ENCODE results near the gene WARS2. TPM values are rescaled to one million over a fixed set of nuclear protein-coding genes. Genes with fewer than 3 reads are reported as not detected.

WARS2 gene
- total RNA-seq, 1 donor, result 19.9 TPM

- DNase-seq (ENCODE audit: low read depth in 2 of 3, low spot score in 2 of 3), result no peak
Measured at GRCh38 chr1:119038363-119038762, 102.1 kb downstream of the WARS2 start.

DNA sequence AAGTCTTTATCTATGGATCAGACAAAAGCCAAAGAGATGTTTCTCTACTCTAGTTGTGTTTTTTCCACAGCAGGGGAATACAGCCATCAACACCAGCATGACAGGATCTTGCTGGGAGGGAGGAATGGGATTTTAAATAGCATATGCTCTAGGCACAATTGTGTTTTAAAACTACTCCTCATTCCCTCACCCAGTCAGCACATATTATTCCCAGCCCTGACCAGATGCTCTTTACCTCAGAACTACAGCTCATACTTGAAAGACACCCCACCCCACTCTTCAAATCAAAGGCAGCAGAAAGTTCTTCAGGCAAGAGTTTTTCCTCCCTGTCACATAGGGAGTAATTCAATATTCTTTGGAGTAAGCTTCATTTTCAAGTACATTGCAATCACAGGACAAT lies 106.1 kb downstream of the WARS2 start:
- no peak for DNase-seq (ENCODE audit: low read depth in 2 of 3, low spot score in 2 of 3)

GRCh38 chr1:119032986-119033385 lies 107.5 kb downstream of the WARS2 start:
- no peak for DNase-seq (ENCODE audit: low read depth in 2 of 3, low spot score in 2 of 3)

DNA sequence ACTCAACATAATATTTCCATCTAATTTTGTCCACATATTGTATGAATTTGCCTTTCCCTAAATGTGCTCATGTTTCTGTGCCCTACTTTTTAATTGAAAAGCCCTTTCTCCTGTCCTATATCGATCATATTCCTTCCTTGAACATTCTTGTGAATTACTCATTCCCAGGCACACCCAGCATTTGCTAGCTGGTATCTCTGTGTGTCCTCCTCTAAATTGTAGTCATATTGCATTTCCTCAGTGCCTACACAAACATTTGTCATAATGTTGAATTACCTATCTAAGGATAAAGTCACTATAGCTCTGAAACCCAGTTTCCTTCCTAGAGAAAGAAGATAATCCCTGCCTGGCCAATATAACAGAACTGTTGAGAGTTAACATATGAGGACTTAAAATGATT lies 112.7 kb downstream of the WARS2 start:
- no peak for DNase-seq (ENCODE audit: low read depth in 2 of 3, low spot score in 2 of 3)

DNA sequence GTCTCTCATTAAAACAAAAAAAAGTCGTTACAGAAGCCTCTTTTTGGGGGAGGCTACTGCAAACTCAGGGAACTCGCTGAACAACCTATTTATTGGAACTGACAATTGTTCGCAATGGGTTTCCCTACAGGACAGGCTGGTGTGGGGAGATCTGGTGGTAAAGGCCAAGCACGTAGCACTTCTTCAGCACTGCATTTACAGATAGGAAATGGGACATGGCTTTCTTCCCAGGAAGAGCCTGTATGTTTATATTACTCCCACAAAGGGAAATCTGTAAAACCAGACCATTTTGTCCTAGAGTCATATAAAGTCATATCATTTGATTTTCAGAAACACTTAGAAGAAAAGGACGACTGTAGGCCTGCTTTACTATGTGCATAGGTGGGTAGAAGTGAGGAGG lies 113.5 kb downstream of the WARS2 start:
- no peak for DNase-seq (ENCODE audit: low read depth in 2 of 3, low spot score in 2 of 3)

- no peak for DNase-seq (ENCODE audit: low read depth in 2 of 3, low spot score in 2 of 3)
Measured at GRCh38 chr1:119015547-119015946, 124.9 kb downstream of the WARS2 start.

DNA sequence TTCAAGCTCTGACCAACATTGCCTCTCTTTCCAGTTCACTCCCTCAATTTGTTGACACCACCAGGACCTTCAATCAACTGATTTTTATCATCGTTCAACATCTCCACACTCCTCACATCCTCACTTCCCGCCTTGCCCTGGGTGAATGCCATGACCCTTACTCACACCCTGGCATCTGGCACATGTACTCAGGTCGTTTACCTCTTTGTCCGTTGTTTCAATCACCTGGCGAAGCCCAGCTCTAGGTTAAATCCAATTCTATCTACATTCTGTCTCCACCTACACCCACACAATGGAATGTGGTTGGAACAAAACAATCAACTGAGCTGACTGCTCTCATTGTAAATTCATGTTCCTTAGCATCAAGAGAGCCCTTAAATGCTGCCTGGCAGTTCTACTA lies 128.1 kb downstream of the WARS2 start:
- no peak for DNase-seq (ENCODE audit: low read depth in 2 of 3, low spot score in 2 of 3)

DNA sequence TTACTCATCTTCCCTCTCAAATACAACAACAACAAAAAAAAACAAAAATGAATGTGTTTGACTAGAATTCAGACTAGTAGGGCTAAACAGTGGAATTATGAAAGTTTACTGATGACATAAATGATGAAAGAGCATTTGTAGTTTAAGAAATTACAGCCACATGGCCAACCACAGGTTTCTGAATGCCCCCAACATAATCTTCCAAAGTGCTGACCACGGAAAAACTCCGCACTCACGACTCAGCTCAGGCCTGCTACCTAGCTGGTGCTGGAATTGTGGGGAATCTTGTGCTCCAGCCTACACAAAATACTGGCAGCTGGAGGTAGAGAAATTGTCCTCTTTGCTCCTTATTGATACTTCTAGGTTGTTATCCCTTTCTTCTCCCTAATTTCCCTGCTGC lies 128.7 kb downstream of the WARS2 start:
- DNase-seq (ENCODE audit: low read depth in 2 of 3, low spot score in 2 of 3), result no peak

GRCh38 chr1:119011116-119011515 lies 129.3 kb downstream of the WARS2 start:
- no peak for DNase-seq (ENCODE audit: low read depth in 2 of 3, low spot score in 2 of 3)

- no peak for DNase-seq (ENCODE audit: low read depth in 2 of 3, low spot score in 2 of 3)
Measured at GRCh38 chr1:119010201-119010600, 130.3 kb downstream of the WARS2 start.

DNA sequence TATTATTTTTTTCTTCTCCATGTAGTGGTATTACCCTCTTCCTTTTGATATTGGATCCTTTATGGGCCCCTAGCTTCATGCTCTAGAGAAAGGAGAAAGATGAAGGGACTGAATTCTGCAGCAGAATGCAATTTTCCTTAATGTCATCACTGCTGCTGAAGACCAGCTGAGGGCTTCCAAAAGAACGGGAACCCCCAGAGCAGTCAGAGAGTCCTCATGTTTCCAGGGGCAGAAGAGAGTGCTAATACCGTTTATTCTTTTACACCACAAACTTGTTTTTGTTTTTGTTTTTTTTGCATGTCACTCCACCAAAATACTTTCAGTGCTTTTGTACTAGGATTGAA lies 131.2 kb downstream of the WARS2 start:
- no peak for DNase-seq (ENCODE audit: low read depth in 2 of 3, low spot score in 2 of 3)

DNA sequence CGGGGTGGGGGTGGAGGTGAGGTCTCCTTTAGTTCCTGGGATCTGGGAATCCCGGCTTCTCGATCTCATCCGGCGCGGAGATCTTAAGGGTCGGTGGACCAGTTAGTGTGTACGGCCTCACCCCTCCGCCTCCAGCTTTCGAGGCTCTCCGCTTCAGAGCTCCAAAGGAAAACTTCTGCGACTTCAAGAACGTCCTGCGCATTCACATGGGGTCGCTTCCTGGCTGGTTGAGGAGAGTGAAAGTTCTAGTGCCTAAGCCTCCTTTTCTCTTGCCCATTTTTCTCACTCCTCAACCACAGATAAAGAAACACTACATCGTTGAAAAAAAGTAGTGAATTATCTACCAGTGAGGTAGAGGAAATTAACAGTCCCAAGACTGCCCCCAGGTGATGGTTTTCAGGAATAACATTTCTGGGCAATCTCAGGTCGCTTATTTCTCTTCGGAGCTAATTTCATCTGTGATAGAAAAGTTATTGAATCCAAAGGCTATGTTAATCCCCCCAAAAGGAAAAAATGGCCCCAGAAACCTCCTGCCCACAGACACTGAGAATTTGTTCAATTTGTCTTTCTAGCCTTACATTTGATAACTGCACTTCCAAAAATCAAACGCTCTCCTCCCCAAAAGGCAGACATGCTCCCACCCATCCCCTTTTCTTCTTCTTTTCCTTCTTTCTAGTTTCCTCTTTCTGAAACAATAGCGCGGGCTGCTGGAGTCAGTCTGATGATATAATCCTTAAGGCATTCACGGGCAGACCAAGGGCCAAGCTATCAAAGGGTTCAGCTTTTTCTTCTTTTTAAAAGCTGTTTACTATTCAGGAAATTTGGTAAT lies 131.8 kb downstream of the WARS2 start:
- DNase-seq (ENCODE audit: low read depth in 2 of 3, low spot score in 2 of 3), result peak in 2 of 3 donors; percentile 62 to 80

DNA sequence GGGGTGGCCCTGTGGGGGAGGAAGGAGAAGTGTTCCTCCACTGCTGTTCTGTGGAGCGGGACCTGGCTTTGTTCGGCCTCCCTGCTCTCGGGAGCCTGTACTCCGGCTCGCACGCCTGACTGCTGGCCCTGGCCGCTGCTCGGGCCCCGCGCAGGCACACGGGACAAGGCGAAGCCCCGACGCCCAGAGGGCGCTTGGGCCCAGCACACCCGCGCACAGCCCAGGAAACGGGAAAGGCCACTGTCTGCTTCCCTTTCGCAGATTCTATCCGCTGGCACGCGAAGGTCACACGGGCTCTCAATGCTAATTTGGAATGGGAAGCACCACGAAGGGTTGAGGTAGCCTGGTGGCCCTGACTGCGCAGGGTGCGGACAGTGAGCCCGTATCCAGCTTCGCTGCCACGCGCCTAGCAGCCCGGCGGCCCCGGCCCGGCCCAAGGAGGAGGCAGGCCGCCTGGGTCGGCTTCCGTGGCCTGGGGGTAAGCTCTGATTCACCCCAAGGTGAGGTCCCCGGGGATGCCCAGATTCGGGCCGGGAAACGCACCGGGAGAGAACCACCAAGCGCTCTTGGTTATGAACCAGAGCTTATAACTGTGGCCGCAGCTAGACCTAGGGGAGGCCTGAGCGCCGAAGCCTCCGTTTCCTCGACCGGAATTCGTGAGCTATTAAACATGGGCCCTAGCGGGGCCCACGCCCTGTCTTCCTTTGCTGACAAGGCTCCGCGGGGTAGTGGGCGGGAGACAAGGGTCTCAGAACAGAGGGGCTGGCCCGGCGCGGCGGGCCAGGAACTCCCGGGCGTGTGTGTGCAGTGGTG lies 132.6 kb downstream of the WARS2 start:
- DNase-seq (ENCODE audit: low read depth in 2 of 3, low spot score in 2 of 3), result no peak

GRCh38 chr1:119007339-119007669 lies 133.1 kb downstream of the WARS2 start:
- no peak for DNase-seq (ENCODE audit: low read depth in 2 of 3, low spot score in 2 of 3)

GRCh38 chr1:119006406-119007279 lies 133.8 kb downstream of the WARS2 start:
- DNase-seq (ENCODE audit: low read depth in 2 of 3, low spot score in 2 of 3), result no peak

DNA sequence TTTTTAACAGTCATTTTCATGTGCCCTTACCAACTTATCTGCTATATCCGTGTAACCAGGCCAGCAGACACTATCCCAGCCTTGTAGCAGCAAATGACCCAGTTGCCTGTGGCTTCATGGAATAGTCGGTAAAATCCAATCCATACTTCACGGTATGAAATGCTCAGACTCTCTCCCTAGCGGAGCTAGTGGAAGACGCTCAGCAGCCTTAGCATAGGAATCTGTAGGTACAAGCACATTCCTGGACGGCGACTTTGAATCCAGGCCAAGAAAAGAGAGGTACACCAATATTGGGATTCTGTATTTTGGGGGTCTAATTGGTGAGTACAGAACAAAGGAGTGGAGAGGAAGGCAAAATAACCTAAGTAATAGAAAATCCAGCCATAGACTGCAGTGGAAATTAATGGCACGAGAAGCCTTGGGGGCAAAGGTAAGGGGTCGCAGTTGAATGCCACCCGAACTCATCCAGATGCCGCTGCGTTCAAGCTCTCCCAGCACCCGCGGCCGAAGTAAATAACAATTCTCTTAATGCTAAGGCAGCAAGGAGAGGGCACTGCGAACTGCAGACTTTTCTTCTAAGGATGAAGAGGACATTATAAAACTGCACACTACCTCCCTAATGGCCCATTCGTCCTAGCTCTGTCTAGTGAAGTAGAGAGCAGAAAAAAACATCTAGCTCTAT lies 134.6 kb downstream of the WARS2 start:
- DNase-seq (ENCODE audit: low read depth in 2 of 3, low spot score in 2 of 3), result no peak

- DNase-seq (ENCODE audit: low read depth in 2 of 3, low spot score in 2 of 3), result no peak
Measured at GRCh38 chr1:119004781-119005180, 135.7 kb downstream of the WARS2 start.

DNA sequence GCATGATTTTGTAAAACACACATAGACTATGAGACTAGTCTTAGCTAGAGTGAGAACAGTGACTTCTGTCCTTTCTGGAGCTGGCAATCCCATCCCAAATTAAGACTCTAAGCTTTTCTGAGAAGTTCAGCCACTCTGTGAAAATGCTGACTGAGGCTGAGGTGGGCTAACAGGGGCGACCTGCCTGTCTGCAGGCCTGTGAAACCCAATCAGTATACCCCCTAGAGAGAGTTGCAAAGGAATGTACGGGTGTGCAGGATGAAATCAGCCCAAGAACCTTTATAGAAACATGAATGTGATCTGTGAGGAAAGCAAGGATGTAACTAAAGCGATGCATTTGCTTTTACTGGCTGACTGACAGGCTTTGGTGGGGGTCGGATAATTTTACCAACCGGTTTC lies 136.3 kb downstream of the WARS2 start:
- no peak for DNase-seq (ENCODE audit: low read depth in 2 of 3, low spot score in 2 of 3)

- no peak for DNase-seq (ENCODE audit: low read depth in 2 of 3, low spot score in 2 of 3)
Measured at GRCh38 chr1:119003413-119004128, 136.9 kb downstream of the WARS2 start.

All from hematopoietic multipotent progenitor cell (in vitro differentiated cells).